Thyroid gland (tissue), 4 donors: Measurements from ENCODE around the gene LNX1. TPM values are rescaled to one million over a fixed set of nuclear protein-coding genes. Genes with fewer than 3 reads are reported as not detected.
"Not testable (repeated sequence)": the region's sequence is repeated elsewhere in the genome, so short reads cannot be mapped to it uniquely, and the experiment has no call there.

Experiments
- DNase-seq, 2 donors: peaks; one replicate each; pipeline ENCODE4 v3.0.0-alpha.2; 2019
- H3K27ac ChIP-seq, 3 donors: fragments of 200-600 bp; sonication (generic); 1 replicate in 2 of 3; 2 replicates in 1 of 3; pipeline ENCODE4 v1.5.1; 2016 to 2019; ENCODE audit warnings: mild to moderate bottlenecking in 1 of 3, moderate library complexity in 1 of 3
- H3K27me3 ChIP-seq: fragments of 200-600 bp; sonication (generic); one replicate; pipeline ENCODE4 v1.5.1; 2019
- H3K36me3 ChIP-seq, 2 donors: fragments of 200-600 bp; sonication (generic); one replicate each; pipeline ENCODE4 v1.5.1; 2016 to 2019
- H3K4me1 ChIP-seq, 2 donors: fragments of 200-600 bp; sonication (generic); one replicate each; pipeline ENCODE4 v1.5.1; 2017 to 2019
- H3K4me3 ChIP-seq, 3 donors: fragments of 200-600 bp; sonication (generic); replicated peaks in 1 of 3; 1 replicate in 2 of 3; 2 replicates in 1 of 3; pipeline ENCODE4 v1.5.1; 2016; ENCODE audit warnings: mild to moderate bottlenecking in 1 of 3
- H3K9me3 ChIP-seq: fragments of 200-600 bp; sonication (generic); one replicate; pipeline ENCODE4 v1.5.1; 2017
- CTCF ChIP-seq, 6 experiments: fragments of 200-600 bp in 3 of 6; fragments of 450-650 bp in 3 of 6; sonication (generic) in 3 of 6; IDR thresholded peaks; one replicate each; pipeline ENCODE4 v1.5.1; 2016 to 2019; ENCODE audit warnings: antibody characterized with exemption in 6 of 6, mild to moderate bottlenecking in 2 of 6, inconsistent platforms in 1 of 6, moderate library complexity in 1 of 6
- POLR2A ChIP-seq, 2 donors: fragments of 450-650 bp; IDR thresholded peaks; one replicate each; pipeline ENCODE4 v1.6.1; 2017; ENCODE audit warnings: antibody characterized with exemption in 2 of 2, mild to moderate bottlenecking in 2 of 2, moderate library complexity in 1 of 2
- WGBS, 2 donors: methylation state at CpG; one replicate each; pipeline ENCODE4 v1.1.5; 2017; 5-methylcytosine and 5-hydroxymethylcytosine counted together
- intact Hi-C: fragments of 100-400 bp; cut with DNase I; formaldehyde crosslinking; loops from one replicate; pipeline ENCODE4 v1.15.1; 2023
- total RNA-seq, 4 donors: library from RNA; depleted of rRNA; stranded (reverse); fragments of >200 nt; gene quantifications; one replicate each; pipeline ENCODE4 v1.2.3, GENCODE V29; 2016

LNX1 gene
- total RNA-seq, 4 donors from 2014 or later, result 34.3 to 63.8 (median 43.3) TPM

- no peaks in the 10 kb centered on the region for H3K36me3 ChIP-seq
- H3K4me3 ChIP-seq, result no peak overlapping the region
- no peak overlapping the region for H3K27ac ChIP-seq
- H3K9me3 ChIP-seq, result no peaks in the 10 kb centered on the region
- no peak for DNase-seq
- H3K27me3 ChIP-seq, result no peaks in the 10 kb centered on the region
- intact Hi-C loops, result no loop called here
- 94 to 98% methylated on average over 3 of the region's 3 CpGs for WGBS, 2 donors
- no peaks in the 10 kb centered on the region for H3K4me1 ChIP-seq
- TF ChIP-seq POLR2A (IDR thresholded peaks at IDR 0.05), result no peak
- no peak for TF ChIP-seq CTCF (IDR thresholded peaks at IDR 0.05)
Measured at GRCh38 chr4:53419208-53419607, 172.1 kb downstream of the LNX1 start.

GRCh38 chr4:53409479-53409878 lies 181.8 kb downstream of the LNX1 start:
- H3K4me3 ChIP-seq, H3K36me3 ChIP-seq, H3K9me3 ChIP-seq, intact Hi-C loops, DNase-seq, H3K4me1 ChIP-seq, H3K27me3 ChIP-seq, H3K27ac ChIP-seq: not testable (repeated sequence)
- WGBS, 2 donors, result 96 to 100% methylated on average over 10 to 11 of the region's 11 CpGs

Other genes with a start within 250 kb of the LNX1 start
- gene SCFD2, start 225.4 kb downstream of the LNX1 start, total RNA-seq, result 10 to 100 TPM; 10.3 to 32.9 (median 28.2) TPM
- 10 to 100 TPM; 55.4 to 66.1 (median 59.1) TPM for gene FIP1L1, start 213.8 kb downstream of the LNX1 start, total RNA-seq